Measurements from ENCODE around the gene COX20.
A peak's percentile ranks its signal among the peaks of the same experiment; 100 is the strongest.

COX20 gene

DNA sequence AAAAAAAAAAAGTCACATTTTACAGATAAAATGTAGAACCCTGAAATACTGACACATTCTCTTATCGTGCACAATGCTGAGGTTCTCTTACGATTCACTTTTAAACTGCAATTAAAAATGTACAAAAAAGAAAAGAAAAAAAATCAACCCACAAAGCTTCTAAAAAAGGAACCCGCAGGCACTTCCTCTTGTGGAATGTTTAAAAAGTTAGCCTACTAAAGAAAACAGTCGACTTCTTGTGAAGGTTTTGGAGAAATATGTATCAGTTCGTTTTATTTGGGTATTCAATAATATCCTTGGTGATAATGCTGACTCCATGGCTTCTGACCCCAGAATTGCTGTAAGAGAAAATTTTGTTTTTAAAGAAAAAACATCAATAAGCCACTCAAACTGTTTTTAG, 18.7 kb downstream of the COX20 start:
- DNase-seq, result no peak

DNA sequence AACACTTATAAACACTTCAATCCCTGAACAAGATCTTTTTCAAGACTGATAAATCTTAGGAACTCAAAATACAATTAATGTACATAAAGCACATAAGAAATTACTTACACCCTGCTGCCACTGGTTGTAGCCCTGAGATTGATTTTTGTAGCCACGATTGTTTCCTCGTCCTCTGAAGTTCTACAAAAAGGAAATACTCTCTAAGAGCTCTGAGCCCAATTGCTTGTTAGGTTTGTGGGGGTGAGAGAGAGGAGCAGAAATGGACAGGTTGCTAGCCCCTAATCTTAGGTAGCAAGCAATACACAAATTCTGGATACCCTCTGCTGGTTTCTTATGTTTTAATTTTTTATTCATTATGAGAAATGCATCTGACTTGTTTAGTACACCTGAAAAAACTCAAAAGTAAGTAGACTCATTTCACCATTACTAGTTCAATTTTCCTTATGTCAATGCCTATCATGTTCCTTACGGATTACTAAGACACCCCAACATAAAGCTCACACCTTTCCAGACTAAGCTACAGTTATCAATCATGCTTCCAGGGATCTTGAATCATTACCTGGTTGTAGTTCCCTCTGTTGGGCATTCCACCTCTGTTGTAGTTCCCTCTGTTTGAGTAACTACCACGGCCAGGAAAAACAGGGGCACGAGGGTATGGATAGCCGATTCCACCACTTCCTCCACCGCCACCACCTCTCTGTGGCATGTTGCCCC, 19.6 kb downstream of the COX20 start:
- DNase-seq, result no peak

DNA sequence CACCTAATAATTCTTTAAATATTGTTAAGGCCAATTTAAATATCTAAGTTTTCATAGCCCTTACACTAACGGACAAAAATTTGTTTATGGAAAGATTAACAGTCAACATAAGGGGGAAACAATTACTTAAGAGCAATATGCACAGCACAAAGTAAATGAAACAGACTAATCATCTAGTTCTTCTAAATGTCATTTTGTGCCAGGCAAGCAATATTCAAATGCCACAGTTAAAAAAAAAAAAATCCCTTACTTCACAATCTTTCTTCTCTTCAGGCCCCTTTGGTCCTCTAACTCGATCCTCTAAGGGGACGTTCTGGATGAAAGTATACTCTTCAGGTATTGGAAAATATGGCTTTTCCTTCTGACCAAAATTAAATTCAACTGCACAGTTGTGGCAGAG, 22.3 kb downstream of the COX20 start:
- DNase-seq, result no peak

DNA sequence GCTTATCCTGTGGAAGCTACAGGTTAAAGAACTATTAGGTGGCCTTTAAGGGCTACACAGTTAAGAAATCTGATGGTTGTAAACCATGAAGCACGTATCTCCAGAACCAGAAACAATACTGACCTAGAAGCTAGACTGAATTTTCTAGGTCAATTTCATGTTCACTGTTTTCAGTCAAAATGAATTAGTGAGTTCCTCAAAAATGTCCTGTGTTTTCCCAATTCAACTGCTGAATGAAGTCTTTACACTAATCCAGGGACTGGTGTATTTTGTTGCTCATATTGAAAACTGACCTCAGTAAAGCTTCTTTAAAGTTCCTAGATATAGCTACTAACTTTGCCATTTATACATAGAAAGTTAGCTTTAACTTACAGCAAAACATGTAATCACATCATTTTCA, 22.9 kb downstream of the COX20 start:
- no peak for DNase-seq

DNA sequence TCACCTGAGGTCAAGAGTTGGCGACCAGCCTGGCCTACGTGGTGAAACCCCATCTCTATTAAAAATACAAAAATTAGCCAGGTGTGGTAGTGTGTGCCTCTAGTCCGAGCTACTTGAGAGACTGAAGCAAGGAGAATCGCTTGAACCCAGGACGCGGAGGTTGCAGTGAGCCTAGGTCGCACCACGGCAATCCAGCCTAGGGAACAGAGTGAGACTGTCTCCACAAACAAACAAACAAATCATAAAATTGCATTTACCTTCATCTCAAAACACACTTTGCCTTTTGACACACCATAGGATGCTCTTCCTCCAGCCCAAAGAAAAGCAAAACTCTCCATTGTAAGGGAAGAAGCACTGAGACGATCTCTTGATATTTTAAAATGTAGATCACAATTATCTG, 24.6 kb downstream of the COX20 start:
- no peak for DNase-seq

DNA sequence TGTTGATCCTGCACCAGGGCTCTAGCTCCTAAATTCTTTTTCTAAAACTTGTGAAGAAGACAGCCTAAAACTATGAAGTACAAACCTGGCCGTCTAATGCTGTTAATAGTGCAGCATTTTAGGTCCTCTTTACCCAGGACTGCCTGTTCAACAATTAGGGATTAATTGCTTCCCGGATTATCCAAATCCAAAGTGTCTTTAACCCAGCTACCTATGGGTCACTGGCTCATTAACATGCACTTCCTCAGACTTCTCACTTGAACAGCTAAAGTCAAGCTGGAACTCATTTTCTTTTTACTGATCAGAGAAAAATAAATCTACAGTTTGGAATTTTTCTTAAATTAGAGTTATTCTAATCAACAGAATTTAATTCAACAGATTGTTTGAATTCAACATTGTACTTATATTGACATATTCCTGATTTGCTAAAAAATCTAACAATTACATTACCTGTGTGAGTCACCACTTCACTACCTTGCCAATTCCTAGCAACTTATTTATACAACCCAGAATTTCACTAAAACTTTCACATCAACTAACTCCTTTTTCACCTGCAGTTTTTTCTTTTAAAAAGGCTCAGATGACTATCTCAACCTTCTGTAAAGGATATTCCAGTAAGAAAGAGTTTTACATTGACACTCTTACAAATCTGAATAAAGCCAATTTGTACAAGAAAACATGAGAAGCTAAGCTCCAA, 25.6 kb downstream of the COX20 start:
- no peak for DNase-seq

DNA sequence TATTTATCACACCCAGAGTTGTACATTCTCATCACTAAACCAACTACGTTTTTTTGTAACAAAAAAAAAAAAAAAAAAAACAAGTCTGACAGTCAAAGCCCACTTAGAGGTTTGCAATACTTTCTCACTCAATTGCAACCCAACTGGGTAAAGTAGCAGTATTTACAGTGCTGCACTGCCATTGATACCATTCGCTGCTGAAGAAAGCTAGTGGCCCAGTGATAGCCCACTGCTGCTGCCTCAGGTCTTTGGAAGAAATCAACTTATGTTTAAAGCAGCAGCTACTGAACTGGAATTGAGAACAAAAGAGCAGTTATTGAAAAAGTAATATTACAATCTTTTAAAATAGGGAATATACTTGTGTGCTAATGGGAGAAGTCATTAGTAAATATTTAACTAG, 26.2 kb downstream of the COX20 start:
- DNase-seq, result no peak

DNA sequence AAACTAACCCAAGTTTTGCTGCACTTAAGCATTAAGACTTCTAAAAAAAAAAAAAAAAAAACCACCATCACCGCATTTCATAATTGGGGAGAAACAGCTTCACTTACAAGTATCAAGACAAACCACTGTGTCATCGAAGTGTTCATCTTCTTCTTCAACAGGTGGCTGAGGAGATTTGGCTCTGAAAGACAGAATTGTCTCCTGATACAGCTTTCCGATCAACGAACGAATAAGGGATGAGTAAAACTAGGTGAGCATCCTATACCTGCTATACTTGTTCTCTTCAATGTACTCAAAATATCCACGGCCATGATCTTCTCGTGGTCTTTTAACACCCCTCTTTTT, 26.9 kb downstream of the COX20 start:
- no peak for DNase-seq

DNA sequence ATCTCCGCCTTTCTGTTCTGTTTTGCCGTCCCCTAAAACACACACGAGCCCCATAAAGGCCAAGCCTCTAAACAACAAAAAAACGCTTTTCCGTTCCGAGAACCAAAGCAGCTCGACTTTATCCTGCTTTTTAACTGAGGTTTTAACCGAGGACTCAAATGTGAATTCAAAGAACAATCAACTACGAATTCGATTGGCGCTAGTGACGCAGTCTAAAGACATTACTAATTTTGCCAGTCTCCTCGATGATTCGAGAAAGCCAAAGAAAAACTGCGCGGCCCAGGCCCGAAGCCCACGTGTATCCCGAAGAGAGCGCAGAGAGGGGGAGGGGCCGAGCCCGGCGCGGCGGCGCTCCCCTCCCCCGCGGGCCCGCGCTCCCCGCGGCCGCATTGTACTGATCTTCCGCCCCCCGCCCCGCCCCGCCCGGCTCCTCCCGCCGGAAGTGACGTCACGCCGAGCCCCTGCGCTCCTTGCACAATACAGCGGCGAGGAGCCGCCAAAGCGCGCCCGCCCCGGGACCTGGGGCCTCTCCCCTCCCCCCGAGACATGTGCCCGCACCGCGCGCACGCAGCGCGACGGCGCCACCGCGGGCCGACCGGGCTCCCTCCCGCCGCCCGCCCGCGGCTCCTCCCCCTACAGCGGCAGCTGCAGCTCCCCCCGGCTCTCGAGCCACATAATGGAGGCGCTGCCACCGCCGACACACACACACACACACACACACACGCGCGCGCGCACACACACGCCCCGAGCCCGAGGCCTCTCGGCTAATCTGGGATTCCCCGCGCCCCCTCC, 27.4 kb downstream of the COX20 start:
- DNase-seq, result peak; percentile 96

DNA sequence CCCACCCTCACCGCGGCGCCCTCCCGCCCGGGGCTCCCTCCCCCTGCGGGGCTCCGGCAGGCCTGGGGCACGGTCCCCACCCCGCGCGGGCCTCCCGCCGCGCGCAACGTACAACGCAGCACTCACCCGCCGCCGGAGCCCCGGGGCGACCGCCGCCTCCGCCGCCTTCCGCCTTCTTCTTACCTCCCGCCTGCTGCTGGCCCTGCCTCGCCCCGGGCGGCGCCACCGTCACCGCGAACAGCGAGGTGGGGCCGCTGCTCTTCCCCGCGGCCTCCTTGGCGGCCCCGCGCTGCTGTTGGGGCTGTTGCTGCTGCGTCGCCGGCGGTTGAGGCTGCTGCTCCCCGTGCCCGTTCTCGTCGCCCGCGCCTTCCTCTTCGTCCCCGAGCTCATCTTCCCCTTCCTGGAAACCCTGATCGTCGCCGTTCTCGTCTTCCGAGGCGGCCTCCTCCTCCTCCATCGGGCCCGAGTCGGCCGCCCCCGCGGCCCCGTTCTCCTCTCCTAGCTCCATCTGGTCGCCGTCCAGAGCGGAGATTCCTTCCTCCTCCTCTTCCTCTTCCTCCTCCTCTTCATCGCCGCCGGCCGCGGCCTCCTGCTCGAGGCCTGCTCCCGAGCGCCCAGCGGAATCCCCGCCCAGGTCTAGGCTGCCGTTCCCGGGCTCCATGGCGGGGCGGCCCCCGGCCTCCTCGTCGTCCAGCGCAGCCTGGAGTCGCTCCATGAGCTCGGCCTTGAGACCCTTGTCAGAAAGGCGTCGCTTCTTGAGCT, 28.2 kb downstream of the COX20 start:
- peak; percentile 55 for DNase-seq

DNA sequence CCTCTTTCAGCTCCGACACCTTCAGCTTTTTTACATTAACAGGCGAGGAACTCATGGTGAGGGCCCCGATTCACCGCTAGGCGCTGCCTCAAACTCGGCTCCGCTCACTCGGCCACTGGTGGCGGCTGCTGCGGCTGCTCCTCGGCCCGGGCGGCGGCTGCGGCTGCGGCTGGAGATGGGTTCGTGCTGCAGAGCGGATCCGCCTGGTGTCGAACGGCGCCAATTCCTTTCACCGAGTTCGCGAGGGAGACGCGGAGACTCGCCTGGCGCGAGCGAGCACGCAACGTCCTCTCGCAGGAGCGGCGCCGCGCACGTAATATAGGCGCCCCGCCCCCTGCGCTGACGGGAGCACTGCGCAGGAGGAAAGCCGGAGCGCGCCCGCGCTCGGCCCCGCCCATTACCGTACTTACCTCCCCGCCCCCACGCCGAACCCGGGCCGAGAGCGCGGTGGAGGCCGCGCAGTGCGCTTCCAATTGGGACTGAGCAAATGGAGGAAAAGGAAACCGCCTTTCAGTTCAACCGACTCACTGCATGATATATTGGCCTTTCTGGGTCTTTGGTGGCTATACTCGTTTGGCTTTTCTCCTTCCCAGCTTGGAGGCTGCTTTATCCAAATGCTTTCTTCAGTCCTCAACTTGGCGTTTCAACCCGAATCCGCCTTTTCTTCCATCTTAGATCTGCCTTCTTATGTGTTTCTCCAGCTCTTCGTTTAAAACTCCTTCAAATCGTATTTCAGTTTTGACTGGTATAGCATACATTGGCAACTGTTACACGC, 29.0 kb downstream of the COX20 start, which contains the start of gene HNRNPU:
HNRNPU (minus strand) TSS at position 291 of the 775 bp plus-strand sequence; CDS start at position 55, 236 bp downstream.
- peak; percentile 97 for DNase-seq

DNA sequence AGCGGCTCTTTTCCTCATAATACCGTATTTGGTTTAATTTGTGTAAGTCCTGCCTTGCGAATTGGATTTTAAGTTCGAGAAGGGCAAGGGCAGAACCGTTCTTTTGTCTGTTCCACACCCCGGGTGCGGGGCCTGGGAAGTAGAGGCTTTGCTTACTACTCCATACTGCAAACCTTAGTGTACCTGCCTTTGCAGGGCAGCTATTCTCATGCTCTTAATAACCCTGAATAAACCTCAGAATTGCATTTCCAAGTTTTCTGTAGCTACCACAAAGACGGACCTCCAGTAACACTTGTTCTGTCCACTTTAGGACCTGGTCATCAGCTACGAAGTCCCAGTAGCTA, 29.5 kb downstream of the COX20 start:
- DNase-seq, result peak; percentile 51

DNA sequence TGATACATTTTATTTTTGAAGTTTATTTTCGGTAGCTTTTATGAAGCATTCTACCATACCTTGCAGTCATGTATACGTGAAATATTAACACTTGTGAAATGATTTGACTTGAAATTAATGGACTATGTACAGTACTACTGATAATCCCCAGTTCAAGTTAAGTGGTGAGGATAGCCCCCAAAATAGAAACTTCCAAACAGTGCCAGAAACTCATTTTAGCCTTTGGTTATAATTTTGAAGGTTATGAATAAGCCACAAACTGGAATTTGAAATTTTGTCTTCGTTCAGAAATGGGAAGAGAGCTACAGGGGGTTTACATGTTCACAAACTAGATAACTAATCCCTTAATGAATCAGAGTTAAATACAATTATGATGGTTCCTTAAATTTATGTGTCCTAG, 30.4 kb downstream of the COX20 start:
- no peak for DNase-seq

DNA sequence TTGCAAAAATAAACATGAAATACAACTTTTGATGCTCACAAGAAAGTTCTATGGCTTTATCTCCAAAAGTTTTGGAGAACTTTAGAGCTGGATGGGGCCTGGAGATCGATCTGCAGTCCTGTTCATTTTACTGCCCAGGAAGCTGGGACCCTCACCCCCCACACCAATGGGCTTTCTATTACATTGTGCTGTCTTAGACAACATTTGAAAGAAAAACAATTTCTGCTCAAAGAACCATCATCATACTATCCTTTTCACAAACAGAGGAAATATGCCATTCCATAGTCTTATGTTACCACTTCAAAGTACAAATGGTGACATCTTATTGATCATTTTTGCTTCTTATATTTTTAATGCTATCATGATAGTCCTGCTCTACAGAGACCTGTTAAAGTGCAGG, 30.9 kb downstream of the COX20 start:
- no peak for DNase-seq

DNA sequence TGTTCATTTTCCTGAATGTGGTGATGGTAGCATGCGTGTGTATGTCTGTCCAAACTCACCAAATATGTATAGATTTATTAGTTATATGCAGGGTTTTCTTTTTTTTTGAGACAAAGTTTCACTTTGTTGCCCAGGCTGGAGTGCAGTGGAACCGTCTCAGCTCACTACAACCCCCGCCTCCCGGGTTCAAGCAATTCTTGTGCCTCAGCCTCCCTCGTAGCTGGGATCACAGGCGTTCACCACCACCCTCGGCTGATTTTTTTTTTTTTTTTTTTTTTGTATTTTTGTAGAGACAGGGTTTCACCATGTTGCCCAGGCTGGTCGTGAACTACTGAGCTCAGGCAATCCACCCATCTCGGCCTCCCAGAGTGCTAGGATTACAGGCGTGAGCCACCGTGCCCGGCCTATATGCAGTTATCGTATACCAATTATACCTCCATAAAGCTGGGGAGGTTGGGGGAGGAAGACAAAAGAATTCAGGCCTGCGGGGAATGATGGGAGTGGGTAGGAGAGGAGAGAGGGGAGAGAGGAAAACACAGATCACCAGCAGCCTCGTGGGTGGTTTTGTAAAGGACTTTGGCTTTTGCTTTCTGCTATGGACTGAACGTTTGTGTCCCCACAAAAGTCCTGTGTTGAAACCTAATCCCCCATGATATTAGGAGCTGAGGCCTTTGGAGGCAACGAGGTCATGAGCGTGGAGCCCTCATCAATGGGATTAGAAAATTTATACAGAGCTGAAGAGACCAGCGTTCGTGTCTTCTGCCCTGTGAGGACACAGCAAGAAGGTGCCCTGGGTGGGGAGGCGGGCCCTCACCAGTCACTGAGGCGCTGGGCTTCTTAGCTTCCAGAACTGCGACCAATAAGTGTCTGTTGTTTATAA, 33.3 kb downstream of the COX20 start:
- DNase-seq, result no peak

DNA sequence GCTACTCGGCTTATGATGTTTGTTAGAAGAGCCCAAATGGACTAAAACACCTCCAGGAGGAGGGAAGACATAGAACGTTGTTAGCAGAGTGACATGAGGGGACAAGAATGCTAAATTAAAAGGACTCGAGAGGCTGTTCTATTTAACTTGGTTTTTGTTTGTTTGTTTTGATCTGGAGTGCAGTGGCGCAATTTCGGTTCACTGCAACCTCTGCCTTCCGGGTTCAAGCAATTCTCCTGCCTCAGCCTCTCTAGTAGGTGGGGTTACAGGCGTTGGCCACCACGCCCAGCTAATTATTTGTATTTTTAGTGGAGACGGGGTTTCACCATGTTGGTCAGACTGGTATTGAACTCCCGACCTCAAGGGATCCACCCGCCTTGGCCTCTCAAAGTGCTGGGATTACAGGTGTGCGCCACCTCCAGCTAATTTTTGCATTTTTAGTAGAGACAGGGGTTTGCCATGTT, 33.9 kb downstream of the COX20 start:
- DNase-seq, result no peak

DNA sequence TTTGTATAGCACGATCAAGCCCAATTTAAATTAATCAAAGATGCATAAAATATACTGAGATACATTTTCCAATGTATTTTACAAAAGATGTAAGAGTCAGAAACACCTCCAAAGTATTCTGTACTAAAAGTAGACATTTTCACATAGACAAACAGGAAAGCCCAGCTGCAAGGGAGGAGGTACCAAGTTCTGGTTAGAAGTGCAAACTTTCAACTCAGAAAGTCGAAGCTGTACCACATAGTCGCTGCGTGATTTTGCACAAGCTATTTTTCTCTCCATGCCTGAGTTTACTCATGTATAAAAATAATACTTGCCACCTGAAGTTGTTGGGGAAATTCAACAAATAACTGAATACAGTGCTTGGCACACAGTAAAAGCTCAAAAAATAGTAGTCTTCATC, 34.5 kb downstream of the COX20 start:
- DNase-seq, result no peak

DNA sequence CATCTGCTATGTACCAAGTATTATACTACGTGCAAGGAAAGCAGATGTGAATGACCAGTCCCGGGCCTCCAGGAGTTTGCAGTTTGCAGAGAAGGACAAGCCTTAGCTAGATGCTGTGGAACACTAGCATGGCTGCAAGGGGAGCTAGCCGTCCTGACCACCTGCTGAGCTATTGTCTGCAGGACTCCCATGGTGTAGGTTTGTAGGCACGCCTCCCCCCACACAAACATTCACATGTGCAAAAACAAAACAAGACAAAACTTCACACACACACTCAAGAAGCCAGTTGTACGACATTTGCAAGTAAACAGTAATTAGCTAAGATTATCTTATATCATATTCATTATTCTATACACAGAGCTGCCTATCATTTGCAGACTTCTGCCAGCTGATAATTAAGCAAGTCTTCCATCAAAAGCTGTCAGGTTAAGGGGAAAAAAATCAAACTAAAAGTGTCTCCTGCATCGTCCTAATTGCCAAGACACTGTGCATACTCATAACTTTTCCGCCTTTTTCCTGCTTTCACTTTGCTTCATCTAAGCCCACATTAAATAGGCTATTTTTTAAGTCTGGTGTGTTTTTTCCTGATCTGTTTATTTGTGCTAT, 39.6 kb downstream of the COX20 start:
- no peak for DNase-seq

DNA sequence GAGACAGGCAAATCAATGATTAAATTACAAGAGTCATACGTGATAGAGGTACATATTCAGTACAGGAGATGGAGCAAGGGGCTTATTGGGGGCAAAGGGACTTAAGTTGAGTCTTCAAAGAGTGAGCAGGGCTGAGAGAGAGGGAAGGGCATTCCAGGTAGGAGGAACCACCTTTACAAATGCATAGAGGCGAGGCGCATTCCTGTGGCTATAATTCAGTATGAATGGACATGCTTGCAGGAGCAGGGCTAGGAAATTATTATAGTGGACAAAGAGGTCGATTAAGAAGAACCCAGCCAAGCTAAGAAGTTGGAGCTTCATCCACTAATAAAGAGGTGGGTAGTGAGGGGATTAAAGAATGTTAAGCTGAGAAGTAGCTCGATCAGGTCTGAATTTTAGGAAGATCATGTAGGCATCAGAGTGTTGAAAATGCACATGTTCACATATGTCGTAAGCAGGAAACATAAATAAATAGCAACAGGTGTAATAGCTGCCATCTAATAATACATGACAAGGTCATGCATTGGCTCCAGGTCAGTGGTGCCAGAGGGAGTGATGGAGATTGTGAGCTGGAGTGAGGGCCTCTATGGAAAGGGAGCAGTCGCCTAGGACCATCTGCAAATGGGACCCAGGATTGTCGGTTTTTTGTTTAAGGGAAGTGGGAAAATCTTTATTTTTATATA, 40.9 kb downstream of the COX20 start:
- DNase-seq, result no peak

DNA sequence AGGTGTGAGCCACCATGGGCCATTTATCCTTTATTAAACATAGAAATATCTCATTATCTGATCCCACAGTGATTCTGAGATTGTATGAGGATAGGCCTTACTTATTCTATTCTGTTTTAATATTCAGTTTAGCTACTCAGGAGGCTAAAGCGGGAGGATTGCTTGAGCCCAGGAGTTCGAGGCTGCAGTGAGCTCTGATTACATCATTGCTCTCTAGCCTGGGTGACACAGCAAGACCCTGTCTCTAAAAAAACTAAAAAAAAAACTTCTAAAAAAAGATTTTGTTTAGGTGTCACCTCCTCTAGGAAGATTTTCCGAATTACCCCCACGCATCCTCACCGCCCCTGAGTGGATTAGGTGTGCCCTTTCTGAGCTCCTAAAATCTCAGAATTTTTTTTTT, 43.2 kb downstream of the COX20 start:
- no peak for DNase-seq
